Measurements from ENCODE around the gene SMNDC1.

DNA sequence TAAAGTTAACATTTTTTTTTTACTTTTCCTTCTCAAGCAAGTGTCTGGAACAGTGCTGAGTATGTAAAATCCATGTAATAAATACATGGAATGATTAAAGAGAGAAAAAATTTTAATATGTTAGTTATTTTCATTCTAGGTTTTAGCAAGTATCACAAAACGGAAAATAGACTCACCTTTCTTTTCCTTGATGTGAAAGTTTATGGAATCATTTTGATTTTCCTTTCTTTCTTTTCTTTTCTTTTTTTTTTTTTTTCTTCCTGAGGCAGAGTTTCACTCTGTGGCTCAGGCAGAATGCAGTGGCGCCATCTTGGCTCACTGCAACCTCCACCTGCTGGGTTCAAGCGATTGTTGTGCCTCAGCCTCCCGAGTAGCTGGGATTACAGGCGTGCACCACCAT is 28.1 kb downstream of the SMNDC1 start:
- TF ChIP-seq, protein P1, sequence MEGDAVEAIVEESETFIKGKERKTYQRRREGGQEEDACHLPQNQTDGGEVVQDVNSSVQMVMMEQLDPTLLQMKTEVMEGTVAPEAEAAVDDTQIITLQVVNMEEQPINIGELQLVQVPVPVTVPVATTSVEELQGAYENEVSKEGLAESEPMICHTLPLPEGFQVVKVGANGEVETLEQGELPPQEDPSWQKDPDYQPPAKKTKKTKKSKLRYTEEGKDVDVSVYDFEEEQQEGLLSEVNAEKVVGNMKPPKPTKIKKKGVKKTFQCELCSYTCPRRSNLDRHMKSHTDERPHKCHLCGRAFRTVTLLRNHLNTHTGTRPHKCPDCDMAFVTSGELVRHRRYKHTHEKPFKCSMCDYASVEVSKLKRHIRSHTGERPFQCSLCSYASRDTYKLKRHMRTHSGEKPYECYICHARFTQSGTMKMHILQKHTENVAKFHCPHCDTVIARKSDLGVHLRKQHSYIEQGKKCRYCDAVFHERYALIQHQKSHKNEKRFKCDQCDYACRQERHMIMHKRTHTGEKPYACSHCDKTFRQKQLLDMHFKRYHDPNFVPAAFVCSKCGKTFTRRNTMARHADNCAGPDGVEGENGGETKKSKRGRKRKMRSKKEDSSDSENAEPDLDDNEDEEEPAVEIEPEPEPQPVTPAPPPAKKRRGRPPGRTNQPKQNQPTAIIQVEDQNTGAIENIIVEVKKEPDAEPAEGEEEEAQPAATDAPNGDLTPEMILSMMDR (IDR thresholded peaks at IDR 0.05): no peak
- TF ChIP-seq POLR2AphosphoS5 (IDR thresholded peaks at IDR 0.05): no peak
